ENCODE results near the gene NPC1L1.
"Not testable (repeated sequence)": the region's sequence is repeated elsewhere in the genome, so short reads cannot be mapped to it uniquely, and the experiment has no call there.

The NPC1L1 gene

DNA sequence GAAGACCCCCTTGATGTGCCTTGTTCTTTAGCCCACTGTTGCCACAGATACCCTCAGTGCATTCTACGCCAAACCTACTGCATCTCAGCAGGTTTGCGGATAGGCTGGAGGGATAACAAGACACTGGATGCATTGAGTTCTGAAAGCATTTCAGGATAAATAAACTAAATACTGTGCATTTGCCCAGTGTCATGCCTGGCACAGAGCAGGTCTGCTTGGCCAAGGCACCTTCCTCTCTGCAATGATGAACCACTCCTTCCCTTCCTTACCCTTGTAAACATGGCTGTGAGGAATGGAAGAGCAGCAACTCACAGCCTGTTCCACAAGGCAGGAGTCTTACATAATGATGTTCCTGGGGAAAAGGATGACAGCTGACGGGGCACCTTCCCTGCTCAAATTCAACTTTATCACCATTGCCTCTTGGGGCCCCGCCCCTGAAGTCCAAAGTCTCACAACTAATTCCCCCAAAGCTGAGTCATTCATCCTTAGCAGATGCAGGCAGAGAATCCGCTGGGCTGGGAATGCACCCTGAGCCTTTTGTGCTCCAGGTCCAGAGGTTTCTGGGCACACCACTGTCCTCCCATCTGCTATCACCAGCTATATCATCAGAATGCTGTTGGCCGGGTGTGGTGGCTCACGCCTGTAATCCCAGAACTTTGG lies 21.0 kb upstream of the NPC1L1 start:
- TF ChIP-seq, protein P1, sequence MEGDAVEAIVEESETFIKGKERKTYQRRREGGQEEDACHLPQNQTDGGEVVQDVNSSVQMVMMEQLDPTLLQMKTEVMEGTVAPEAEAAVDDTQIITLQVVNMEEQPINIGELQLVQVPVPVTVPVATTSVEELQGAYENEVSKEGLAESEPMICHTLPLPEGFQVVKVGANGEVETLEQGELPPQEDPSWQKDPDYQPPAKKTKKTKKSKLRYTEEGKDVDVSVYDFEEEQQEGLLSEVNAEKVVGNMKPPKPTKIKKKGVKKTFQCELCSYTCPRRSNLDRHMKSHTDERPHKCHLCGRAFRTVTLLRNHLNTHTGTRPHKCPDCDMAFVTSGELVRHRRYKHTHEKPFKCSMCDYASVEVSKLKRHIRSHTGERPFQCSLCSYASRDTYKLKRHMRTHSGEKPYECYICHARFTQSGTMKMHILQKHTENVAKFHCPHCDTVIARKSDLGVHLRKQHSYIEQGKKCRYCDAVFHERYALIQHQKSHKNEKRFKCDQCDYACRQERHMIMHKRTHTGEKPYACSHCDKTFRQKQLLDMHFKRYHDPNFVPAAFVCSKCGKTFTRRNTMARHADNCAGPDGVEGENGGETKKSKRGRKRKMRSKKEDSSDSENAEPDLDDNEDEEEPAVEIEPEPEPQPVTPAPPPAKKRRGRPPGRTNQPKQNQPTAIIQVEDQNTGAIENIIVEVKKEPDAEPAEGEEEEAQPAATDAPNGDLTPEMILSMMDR (IDR thresholded peaks at IDR 0.05): no peak
- Mint-ChIP-seq H3K27ac (no peak overlapping the region), H3K36me3 (ENCODE audit: low read depth) (peaks cover 16% of the 10 kb centered on the region), H3K27me3 (ENCODE audit: low read depth, poor library complexity) (peaks cover 14% of the 10 kb centered on the region), H3K4me3 (no peak overlapping the region), H3K9me3 (no peaks in the 10 kb centered on the region), H3K4me1 (no peaks in the 10 kb centered on the region)
- DNase-seq: no peak

DNA sequence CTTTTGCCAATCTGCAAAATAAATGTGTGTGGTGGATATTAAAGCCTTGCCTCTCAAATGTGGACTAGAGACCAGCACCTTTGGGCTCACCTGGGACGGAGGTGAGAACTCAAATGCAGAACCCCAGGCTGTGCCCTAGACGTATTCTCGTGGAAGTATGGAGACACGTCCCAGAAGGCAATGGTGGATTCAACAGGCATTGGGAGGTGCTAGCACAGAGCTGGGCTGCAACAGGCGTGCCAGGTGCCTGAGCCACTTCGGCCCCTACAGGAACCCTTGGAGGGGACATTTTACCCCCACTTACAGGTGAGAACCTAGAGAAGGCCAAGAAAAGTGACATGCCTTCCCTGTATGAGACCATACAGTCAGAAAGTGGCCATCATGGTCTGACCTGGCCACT lies 20.4 kb upstream of the NPC1L1 start:
- H3K36me3 Mint-ChIP-seq (ENCODE audit: low read depth): peaks cover 16% of the 10 kb centered on the region
- no peak for DNase-seq
- H3K4me1 Mint-ChIP-seq: no peaks in the 10 kb centered on the region
- no peaks in the 10 kb centered on the region for H3K9me3 Mint-ChIP-seq
- TF ChIP-seq, protein P1 (IDR thresholded peaks at IDR 0.05): no peak
- H3K4me3 Mint-ChIP-seq: no peak overlapping the region
- H3K27ac Mint-ChIP-seq: no peak overlapping the region
- H3K27me3 Mint-ChIP-seq (ENCODE audit: low read depth, poor library complexity): peaks cover 17% of the 10 kb centered on the region

DNA sequence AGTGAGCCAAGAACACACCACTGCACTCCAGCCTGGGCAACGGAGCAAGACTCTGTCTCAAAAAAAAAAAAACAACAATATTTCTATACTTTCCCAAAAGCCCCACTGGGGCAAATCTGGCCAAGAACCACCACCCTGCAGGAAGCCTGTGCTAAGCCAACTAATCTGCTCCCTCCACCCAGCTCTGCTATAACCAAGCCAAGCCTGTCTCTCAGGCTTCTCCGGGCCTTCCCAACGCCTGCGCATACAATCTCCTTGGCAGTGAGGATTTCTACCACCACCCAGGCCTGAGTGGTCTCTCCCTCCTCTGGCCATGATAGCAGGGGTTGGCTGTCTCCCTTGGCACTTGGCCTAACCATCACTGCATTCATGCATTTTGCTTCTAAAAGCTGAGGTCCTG lies 18.4 kb upstream of the NPC1L1 start:
- Mint-ChIP-seq H3K4me1 (no peaks in the 10 kb centered on the region), H3K27ac (no peak overlapping the region)

DNA sequence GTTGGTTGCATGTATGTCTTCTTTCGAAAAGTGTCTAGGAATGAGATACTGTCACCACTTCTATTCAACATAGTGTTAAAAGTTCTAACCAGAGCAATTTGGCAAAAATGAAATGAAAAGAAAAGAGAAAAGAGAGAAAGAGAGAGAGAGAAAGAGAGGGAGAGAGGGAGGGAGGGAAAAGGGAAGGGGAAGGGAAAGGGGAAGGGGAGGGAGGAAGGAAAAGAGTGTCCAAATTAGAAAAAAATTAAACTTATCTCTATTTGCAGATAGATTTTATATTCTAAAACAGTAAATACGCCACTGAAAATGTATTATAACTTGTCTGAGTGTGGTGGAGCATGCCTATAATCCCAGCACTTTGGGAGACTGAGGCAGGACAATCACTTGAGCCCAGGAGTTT lies 16.4 kb upstream of the NPC1L1 start:
- Mint-ChIP-seq H3K27ac (no peak overlapping the region), H3K4me1 (no peaks in the 10 kb centered on the region), H3K4me3 (no peak overlapping the region), H3K36me3 (ENCODE audit: low read depth) (no peaks in the 10 kb centered on the region), H3K27me3 (ENCODE audit: low read depth, poor library complexity) (peaks cover 23% of the 10 kb centered on the region), H3K9me3 (no peaks in the 10 kb centered on the region)
- no peak for DNase-seq
- TF ChIP-seq, protein P1 (IDR thresholded peaks at IDR 0.05): no peak

More for the DNA sequence above, 18.4 kb upstream of the NPC1L1 start:
- no peak for DNase-seq
- Mint-ChIP-seq H3K36me3 (ENCODE audit: low read depth) (peaks cover 5% of the 10 kb centered on the region), H3K9me3 (no peaks in the 10 kb centered on the region), H3K4me3 (no peak overlapping the region), H3K27me3 (ENCODE audit: low read depth, poor library complexity) (peaks cover 19% of the 10 kb centered on the region)
- TF ChIP-seq, protein P1 (IDR thresholded peaks at IDR 0.05): no peak

DNA sequence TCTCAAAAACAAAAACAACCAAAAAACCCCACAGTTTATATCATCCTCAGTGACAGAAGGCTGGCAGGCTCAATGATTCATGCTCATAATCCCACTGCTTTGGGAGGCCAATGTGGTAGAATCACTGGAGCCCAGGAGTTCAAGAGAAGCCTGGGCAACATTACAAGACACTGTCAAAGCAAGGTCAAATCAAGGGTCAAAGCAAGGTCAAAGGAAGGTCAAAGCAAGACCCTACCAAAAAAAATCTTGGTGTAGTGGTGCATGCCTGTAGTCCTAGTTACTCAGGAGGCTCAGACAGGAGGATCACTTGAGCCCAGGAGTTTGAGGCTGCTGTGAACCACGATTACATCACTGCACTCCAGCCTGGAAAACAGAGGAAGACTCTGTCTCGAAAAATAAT lies 14.2 kb upstream of the NPC1L1 start:
- Mint-ChIP-seq H3K4me1 (no peaks in the 10 kb centered on the region), H3K9me3 (no peaks in the 10 kb centered on the region), H3K36me3 (ENCODE audit: low read depth) (no peaks in the 10 kb centered on the region), H3K27ac (no peak overlapping the region), H3K27me3 (ENCODE audit: low read depth, poor library complexity) (peaks cover 31% of the 10 kb centered on the region), H3K4me3 (no peak overlapping the region)
- no peak for DNase-seq
- TF ChIP-seq, protein P1 (IDR thresholded peaks at IDR 0.05): no peak

DNA sequence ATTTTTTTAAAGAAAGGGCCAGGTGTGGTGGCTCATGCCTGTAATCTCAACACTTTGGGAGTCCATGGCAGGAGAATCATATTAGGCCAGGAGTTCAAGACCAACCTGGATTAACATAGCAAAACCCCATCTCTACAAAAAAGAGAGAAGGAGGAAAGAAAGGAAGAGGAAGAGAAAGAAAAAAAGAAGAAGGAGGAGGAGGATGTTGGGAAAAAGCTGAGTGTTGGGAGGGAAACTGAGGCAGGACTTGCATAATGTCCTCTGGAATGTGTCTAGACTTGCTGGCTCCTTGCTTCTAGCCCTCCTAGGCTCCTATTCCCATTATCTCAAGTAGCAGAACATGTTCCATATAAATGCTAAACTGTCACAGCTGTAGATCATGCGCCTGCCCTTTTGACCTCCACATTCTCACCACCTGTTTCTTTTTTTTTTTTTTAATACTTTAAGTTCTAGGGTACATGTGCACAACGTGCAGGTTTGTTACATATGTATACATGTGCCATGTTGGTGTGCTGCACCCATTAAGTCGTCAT lies 11.4 kb upstream of the NPC1L1 start:
- H3K27me3 Mint-ChIP-seq (ENCODE audit: low read depth, poor library complexity): peaks cover 42% of the 10 kb centered on the region
- H3K4me3 Mint-ChIP-seq; H3K36me3 Mint-ChIP-seq (ENCODE audit: low read depth); H3K4me1 Mint-ChIP-seq; H3K9me3 Mint-ChIP-seq; H3K27ac Mint-ChIP-seq; DNase-seq: not testable (repeated sequence)

All from nephron progenitor cell (in vitro differentiated cells).